SKM-1 (cell line): ENCODE data around the gene TNNI2.

ENCODE experiments used
- DNase-seq: peaks from one replicate; lab custom pipeline; 2025; ENCODE audit not compliant: unreplicated experiment; lab: John Stamatoyannopoulos, UW

Gene TNNI2

GRCh38 chr11:1820463-1821325 lies 18.1 kb upstream of the TNNI2 start:
- DNase-seq: no peak

GRCh38 chr11:1821562-1821961 lies 17.2 kb upstream of the TNNI2 start:
- no peak for DNase-seq

- DNase-seq: no peak
Measured at GRCh38 chr11:1822648-1823375, 16.0 kb upstream of the TNNI2 start.

- DNase-seq: no peak
Measured at GRCh38 chr11:1823376-1824220, 15.2 kb upstream of the TNNI2 start.

- no peak for DNase-seq
Measured at GRCh38 chr11:1824221-1825038, 14.4 kb upstream of the TNNI2 start.

GRCh38 chr11:1825039-1825740 lies 13.6 kb upstream of the TNNI2 start:
- DNase-seq: no peak

GRCh38 chr11:1825785-1826451 lies 12.9 kb upstream of the TNNI2 start:
- no peak for DNase-seq

- no peak for DNase-seq
Measured at GRCh38 chr11:1826552-1827094, 12.2 kb upstream of the TNNI2 start.

GRCh38 chr11:1827095-1827813 lies 11.5 kb upstream of the TNNI2 start:
- DNase-seq: no peak

- DNase-seq: no peak
Measured at GRCh38 chr11:1827931-1828330, 10.8 kb upstream of the TNNI2 start.

- no peak for DNase-seq
Measured at GRCh38 chr11:1828542-1828941, 10.2 kb upstream of the TNNI2 start.

GRCh38 chr11:1829039-1829820 lies 9.6 kb upstream of the TNNI2 start:
- no peak for DNase-seq

- DNase-seq: no peak
Measured at GRCh38 chr11:1830004-1830321, 8.8 kb upstream of the TNNI2 start.

- no peak for DNase-seq
Measured at GRCh38 chr11:1830322-1831223, 8.2 kb upstream of the TNNI2 start.

- no peak for DNase-seq
Measured at GRCh38 chr11:1831338-1832210, 7.2 kb upstream of the TNNI2 start.
